ENCODE results near the gene MUSK.

- TF ChIP-seq CTCF (IDR thresholded peaks at IDR 0.05) (no peak), POLR2A (IDR thresholded peaks at IDR 0.05) (no peak)
Measured at GRCh38 chr9:110776221-110776620, 107.6 kb downstream of the MUSK start.
